ENCODE results near the gene ARFGEF3. TPM values are rescaled to one million over a fixed set of nuclear protein-coding genes. Genes with fewer than 3 reads are reported as not detected.

The ARFGEF3 gene
- total and polyA plus RNA-seq, 2 experiments from 2014 or later = 5.8 to 24.6 TPM

DNA sequence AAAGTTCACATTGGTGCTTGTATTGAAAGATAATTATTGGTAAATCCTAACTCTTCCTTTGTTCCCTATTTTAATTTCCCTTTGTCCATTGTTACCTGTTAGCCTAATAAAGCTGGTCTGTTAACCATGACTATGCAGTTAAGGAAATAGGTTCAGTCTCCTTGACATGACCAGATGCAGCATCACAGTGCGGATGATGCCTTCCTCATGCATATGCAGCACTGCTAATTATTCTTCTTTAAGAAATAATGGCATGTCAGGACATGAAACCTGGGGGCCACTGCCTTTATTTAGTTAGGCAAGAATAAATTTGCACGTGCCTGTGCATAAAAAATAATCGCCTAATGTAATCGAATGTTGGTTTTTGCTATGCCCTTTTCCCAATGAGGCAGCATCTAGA is 40.1 kb downstream of the ARFGEF3 start (continued):
- no peak for TF ChIP-seq CREB1 (CRISPR knock-in tag; IDR thresholded peaks at IDR 0.05; ENCODE audit: low read depth)
- no peak for TF ChIP-seq ZNF114 (CRISPR knock-in tag; IDR thresholded peaks at IDR 0.05)
- TF ChIP-seq JUNB (IDR thresholded peaks at IDR 0.05; ENCODE audit: unreplicated experiment) = no peak
- TF ChIP-seq STAT1 (IDR thresholded peaks at IDR 0.05; ENCODE audit: unreplicated experiment) = no peak
- TF ChIP-seq, protein P1, sequence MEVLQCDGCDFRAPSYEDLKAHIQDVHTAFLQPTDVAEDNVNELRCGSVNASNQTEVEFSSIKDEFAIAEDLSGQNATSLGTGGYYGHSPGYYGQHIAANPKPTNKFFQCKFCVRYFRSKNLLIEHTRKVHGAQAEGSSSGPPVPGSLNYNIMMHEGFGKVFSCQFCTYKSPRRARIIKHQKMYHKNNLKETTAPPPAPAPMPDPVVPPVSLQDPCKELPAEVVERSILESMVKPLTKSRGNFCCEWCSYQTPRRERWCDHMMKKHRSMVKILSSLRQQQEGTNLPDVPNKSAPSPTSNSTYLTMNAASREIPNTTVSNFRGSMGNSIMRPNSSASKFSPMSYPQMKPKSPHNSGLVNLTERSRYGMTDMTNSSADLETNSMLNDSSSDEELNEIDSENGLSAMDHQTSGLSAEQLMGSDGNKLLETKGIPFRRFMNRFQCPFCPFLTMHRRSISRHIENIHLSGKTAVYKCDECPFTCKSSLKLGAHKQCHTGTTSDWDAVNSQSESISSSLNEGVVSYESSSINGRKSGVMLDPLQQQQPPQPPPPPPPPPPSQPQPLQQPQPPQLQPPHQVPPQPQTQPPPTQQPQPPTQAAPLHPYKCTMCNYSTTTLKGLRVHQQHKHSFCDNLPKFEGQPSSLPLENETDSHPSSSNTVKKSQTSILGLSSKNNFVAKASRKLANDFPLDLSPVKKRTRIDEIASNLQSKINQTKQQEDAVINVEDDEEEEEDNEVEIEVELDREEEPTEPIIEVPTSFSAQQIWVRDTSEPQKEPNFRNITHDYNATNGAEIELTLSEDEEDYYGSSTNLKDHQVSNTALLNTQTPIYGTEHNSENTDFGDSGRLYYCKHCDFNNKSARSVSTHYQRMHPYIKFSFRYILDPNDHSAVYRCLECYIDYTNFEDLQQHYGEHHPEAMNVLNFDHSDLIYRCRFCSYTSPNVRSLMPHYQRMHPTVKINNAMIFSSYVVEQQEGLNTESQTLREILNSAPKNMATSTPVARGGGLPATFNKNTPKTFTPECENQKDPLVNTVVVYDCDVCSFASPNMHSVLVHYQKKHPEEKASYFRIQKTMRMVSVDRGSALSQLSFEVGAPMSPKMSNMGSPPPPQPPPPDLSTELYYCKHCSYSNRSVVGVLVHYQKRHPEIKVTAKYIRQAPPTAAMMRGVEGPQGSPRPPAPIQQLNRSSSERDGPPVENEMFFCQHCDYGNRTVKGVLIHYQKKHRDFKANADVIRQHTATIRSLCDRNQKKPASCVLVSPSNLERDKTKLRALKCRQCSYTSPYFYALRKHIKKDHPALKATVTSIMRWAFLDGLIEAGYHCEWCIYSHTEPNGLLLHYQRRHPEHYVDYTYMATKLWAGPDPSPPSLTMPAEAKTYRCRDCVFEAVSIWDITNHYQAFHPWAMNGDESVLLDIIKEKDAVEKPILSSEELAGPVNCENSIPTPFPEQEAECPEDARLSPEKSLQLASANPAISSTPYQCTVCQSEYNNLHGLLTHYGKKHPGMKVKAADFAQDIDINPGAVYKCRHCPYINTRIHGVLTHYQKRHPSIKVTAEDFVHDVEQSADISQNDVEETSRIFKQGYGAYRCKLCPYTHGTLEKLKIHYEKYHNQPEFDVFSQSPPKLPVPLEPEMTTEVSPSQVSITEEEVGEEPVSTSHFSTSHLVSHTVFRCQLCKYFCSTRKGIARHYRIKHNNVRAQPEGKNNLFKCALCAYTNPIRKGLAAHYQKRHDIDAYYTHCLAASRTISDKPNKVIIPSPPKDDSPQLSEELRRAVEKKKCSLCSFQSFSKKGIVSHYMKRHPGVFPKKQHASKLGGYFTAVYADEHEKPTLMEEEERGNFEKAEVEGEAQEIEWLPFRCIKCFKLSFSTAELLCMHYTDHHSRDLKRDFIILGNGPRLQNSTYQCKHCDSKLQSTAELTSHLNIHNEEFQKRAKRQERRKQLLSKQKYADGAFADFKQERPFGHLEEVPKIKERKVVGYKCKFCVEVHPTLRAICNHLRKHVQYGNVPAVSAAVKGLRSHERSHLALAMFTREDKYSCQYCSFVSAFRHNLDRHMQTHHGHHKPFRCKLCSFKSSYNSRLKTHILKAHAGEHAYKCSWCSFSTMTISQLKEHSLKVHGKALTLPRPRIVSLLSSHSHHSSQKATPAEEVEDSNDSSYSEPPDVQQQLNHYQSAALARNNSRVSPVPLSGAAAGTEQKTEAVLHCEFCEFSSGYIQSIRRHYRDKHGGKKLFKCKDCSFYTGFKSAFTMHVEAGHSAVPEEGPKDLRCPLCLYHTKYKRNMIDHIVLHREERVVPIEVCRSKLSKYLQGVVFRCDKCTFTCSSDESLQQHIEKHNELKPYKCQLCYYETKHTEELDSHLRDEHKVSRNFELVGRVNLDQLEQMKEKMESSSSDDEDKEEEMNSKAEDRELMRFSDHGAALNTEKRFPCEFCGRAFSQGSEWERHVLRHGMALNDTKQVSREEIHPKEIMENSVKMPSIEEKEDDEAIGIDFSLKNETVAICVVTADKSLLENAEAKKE (CRISPR knock-in tag; IDR thresholded peaks at IDR 0.05) = no peak

DNA sequence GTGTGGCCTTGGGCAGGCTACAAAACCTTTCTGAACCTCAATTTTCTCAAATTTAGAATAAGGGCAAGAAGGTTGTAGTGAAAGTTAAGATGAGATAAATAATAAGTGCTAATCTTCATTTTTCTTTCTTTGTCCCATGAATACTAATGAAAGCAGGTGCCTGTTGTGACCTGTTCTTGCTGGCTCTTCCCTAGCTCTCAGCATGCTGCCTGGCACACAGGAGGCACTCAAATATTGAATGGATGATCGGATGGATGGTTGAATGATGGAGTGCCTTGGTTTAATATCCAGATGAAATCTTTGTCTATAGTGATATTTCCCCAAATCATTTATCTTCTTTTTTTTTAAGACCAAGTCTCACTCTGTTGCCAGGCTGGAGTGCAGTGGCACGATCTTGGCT is 41.6 kb downstream of the ARFGEF3 start:
- H3K36me3 Mint-ChIP-seq (ENCODE audit: low read depth) = peaks cover 15% of the 10 kb centered on the region
- no peaks in the 10 kb centered on the region for H3K9me2 ChIP-seq (ENCODE audit: insufficient read depth)
- H2AFZ ChIP-seq = no peak overlapping the region
- no peak for ATAC-seq
- H3K27ac Mint-ChIP-seq = no peak overlapping the region
- peaks cover 13% of the 10 kb centered on the region; the same call in 2 of the 3 replicates for H3K9me3 Mint-ChIP-seq
- no peaks in the 10 kb centered on the region for H3F3A ChIP-seq (replicated peaks; ENCODE audit: low read depth)
- H4K20me1 ChIP-seq (replicated peaks; ENCODE audit: insufficient read depth) = no peaks in the 10 kb centered on the region
- no peaks in the 10 kb centered on the region for H3K27me3 ChIP-seq (ENCODE audit: insufficient read depth)
- peaks cover 6% of the 10 kb centered on the region; the same call in 1 of the 2 replicates for H3K4me1 ChIP-seq (ENCODE audit: insufficient read depth)
- no peak for DNase-seq (ENCODE audit: low spot score)
- peaks cover 6% of the 10 kb centered on the region for H3K27me3 Mint-ChIP-seq (ENCODE audit: insufficient read depth, low read depth, poor library complexity)
- no peak overlapping the region for H3K4me2 ChIP-seq
- H3K4me3 Mint-ChIP-seq = no peak overlapping the region
- H3K4me1 Mint-ChIP-seq = peaks cover 30% of the 10 kb centered on the region
- H3K79me2 ChIP-seq (replicated peaks; ENCODE audit: insufficient read depth) = no peaks in the 10 kb centered on the region
- no peak overlapping the region for H3K27ac ChIP-seq (ENCODE audit: low read depth)
- no peaks in the 10 kb centered on the region for H3K36me3 ChIP-seq (ENCODE audit: insufficient read depth)
- no peak overlapping the region for H3K4me3 ChIP-seq
- TF ChIP-seq, protein P1 (CRISPR knock-in tag; IDR thresholded peaks at IDR 0.05) = no peak
- TF ChIP-seq ZNF114 (CRISPR knock-in tag; IDR thresholded peaks at IDR 0.05) = no peak
- TF ChIP-seq EZH2 (IDR thresholded peaks at IDR 0.05; ENCODE audit: low read depth, unreplicated experiment) = no peak
